HUES6 (cell line): ENCODE data around the gene TOMM22.

Experiments
- H3K27ac ChIP-seq: 2 replicates; pipeline ENCODE4 v1.7.0; 2013; ENCODE audit warnings: low read depth, mild to moderate bottlenecking, low read length, inconsistent platforms
- H3K27me3 ChIP-seq: 2 replicates; pipeline ENCODE4 v1.6.1; 2013; ENCODE audit warnings: low read length; ENCODE audit not compliant: control insufficient read depth, insufficient read depth
- H3K36me3 ChIP-seq: 2 replicates; pipeline ENCODE4 v1.6.1; 2013; ENCODE audit warnings: low read length; ENCODE audit not compliant: control insufficient read depth, insufficient read depth
- H3K4me1 ChIP-seq: 2 replicates; pipeline ENCODE4 v1.6.1; 2013; ENCODE audit warnings: low read length; ENCODE audit not compliant: control insufficient read depth, insufficient read depth
- H3K4me3 ChIP-seq: 2 replicates; pipeline ENCODE4 v1.5.1; 2013; ENCODE audit warnings: low read depth, low read length
- H3K9ac ChIP-seq: one replicate; pipeline ENCODE4 v1.6.1; 2013; ENCODE audit warnings: mild to moderate bottlenecking, low read length
- H3K9me3 ChIP-seq: 2 replicates; pipeline ENCODE4 v1.6.1; 2013; ENCODE audit warnings: low read depth, low read length; ENCODE audit not compliant: control insufficient read depth, insufficient read depth

TOMM22 gene

DNA sequence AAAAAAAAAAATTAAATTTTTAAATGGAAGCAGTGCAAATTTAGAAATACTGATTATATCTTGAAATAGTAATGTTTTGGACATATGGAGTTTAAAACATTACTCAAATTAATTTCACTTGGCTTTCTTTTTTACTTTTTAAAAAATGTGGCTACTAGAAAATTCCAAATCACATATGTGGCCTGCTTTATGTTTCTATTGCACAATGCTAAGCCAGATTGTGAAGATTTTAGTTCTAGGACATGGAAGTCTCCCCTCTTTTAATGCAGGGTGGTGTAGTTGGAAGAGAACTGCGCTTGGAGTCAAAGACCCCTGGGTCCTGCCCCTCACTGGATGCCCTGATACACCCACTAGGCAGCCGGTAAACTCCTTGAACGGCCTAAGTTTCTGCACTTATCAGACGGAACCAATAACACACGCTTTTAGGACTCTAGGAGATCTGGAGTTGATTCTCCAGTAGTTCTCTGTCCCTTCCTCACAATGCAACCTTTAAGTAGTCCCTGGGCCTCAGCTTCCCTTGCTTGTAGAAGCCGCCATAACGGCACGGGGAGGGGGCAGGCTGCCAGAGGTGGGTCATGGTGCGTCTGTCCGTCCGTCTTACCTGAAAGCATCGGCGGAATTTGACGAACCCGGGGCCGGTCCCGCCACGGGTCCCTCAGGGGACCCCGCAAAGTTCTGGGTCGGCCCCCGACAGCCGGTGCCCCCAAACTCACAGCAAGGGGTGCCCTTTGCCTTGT lies 26.1 kb upstream of the TOMM22 start:
- peaks cover 4% of the 10 kb centered on the region for H3K4me1 ChIP-seq
- no peaks in the 10 kb centered on the region; the same call in 1 of the 2 replicates for H3K9me3 ChIP-seq
- H3K27me3 ChIP-seq: no peaks in the 10 kb centered on the region
- peaks cover 2% of the 10 kb centered on the region; the same call in 1 of the 2 replicates for H3K36me3 ChIP-seq
- peak overlapping the region; percentile 99 for H3K9ac ChIP-seq
- H3K27ac ChIP-seq: peak overlapping the region; percentile 100
- peak overlapping the region; percentile 89 for H3K4me3 ChIP-seq

DNA sequence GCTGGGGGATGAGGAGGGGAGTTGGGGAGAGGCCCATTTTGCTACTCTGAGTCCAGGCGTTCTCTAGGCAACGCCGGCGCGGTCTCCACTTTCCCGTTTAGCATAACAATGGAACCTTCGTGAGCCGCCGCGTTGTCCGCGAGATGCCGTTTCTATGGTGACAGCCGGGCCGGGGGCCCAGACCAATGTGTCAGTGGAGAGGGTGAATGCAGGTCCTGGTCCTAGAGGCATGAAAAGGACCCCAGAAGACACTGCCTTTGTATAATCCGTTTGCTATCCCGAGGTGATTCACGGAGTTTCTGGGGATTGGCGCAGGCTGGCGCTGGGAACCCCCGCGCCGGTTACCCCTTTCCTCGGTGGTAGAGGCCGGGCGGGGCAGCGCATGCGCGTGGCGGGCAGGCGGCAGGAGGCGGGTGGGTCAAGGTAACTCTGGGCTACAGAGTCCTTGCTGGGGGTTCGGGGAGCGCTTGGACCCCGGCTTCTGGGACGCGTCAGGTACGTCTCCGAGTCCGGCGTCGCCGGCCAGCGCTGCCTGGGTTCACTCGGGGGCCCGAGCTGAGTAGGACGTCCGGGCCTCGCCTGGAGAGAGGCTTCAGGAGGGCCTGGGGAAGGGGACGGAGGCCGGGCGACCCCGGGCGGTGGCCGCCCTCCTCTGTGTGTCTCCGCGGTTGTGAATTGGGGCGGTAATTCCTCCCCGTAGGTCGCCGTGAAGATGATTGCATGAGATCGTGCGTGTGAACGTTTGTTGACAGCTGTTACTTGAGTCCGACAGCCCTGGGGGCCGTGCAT lies 25.3 kb upstream of the TOMM22 start, which contains the start of the genes CBY1 and FAM227A:
CBY1 (plus strand) TSS at position 383 of the 789 bp plus-strand sequence. CDS start 11,417 bp downstream, outside the sequence.
FAM227A (minus strand) TSS at position 137 of the 789 bp plus-strand sequence. CDS start 6,224 bp downstream, outside the sequence.
- Histone ChIP-seq H3K27me3 (no peaks in the 10 kb centered on the region), H3K27ac (peak within 1 kb of the TSS; percentile 100), H3K4me3 (peak within 1 kb of the TSS; percentile 89), H3K9ac (peak within 1 kb of the TSS; percentile 99), H3K9me3 (no peaks in the 10 kb centered on the region; the same call in 1 of the 2 replicates), H3K36me3 (no peaks in the 10 kb centered on the region), H3K4me1 (peaks cover 4% of the 10 kb centered on the region)

DNA sequence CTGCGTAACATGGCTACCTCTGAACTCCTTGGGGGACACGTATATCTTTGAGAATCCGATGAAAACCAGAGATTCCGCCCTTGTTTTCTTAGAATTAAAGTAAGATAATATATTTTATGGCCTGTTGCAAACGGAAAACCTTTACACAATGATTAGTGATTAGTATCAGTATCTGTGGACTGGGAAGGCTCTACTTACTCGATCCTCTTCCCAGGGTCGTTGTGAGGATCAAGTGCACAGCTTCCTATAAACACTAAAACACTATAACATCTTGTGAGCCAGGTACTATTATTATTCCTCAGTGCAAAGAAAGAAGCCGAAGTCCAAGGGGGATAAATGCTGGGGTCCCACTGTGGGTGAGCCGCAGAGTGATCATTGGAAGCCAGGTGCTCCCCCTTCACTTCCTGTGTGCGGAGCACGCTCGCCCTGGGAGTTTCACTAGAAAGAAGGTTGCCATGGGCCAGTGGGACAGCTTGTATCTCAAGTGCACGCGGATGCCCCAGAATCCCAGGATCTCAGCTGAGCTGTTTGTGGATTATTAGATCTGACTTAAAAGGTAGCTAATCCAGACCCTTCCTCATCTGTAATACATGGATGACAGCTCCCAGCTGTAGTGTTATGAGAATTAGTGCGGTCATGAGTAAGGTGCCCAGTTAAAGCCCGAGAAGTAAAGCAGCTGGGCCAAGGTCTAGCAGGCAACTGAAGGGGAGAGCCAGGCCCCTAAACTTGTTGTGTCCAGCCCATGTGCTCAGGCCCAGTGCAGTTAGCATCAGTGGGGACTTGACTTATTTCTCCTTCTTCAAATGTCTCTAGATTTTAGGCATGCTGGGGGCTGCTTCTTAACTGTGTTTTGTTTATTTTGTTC lies 24.5 kb upstream of the TOMM22 start:
- Histone ChIP-seq H3K9ac (peak overlapping the region; percentile 99), H3K36me3 (no peaks in the 10 kb centered on the region), H3K9me3 (no peaks in the 10 kb centered on the region; the same call in 1 of the 2 replicates), H3K27me3 (no peaks in the 10 kb centered on the region), H3K4me3 (peak overlapping the region; percentile 89), H3K4me1 (peaks cover 4% of the 10 kb centered on the region), H3K27ac (no peak overlapping the region; the same call in 1 of the 2 replicates)

DNA sequence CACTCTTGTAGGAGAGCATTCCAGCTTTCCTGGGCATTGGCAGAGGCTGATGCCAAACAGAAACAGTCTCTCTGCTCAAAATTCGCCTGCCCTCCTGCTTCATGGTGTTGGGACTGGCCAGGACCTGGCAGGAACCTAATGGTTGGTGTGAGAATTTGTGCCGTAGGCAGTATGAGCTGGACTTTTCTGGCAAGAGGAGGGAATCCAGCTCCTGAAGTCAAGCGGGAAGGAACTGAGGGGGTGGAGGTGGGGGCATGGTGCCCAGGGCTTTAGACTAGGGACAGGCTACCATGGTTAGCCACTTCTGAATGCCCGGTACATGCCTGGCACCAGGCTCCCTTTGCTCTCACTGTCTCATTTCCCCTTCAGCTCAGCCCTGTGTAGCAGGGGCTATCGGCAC lies 6.9 kb upstream of the TOMM22 start:
- Histone ChIP-seq H3K27ac (no peak overlapping the region), H3K27me3 (no peaks in the 10 kb centered on the region), H3K4me3 (no peak overlapping the region), H3K36me3 (peaks cover 23% of the 10 kb centered on the region), H3K9me3 (no peaks in the 10 kb centered on the region), H3K9ac (no peak overlapping the region), H3K4me1 (no peaks in the 10 kb centered on the region)

DNA sequence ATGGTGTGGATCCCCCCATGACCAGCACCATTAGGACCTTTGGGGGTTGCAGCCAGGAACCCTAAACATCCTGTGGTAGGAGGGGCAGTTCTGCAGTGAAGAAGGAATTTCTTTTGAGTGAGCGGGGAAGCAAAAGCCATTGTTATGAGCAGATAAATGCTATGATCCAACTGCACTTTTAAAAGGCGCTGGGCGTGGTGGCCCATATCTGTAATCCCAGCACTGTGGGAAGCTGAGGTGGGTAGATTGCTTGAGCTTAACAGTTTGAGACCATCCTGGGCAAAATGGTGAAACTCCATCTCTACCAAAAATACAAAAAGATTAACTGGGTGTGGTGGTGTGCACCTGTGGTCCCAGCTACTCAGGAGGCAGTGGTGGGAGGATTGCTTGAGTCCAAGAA lies 5.9 kb upstream of the TOMM22 start:
- no peaks in the 10 kb centered on the region for H3K27me3 ChIP-seq
- H3K36me3 ChIP-seq: peaks cover 20% of the 10 kb centered on the region
- H3K9me3 ChIP-seq: no peaks in the 10 kb centered on the region
- no peak overlapping the region for H3K4me3 ChIP-seq
- no peaks in the 10 kb centered on the region for H3K4me1 ChIP-seq
- no peak overlapping the region for H3K27ac ChIP-seq
- no peak overlapping the region for H3K9ac ChIP-seq

DNA sequence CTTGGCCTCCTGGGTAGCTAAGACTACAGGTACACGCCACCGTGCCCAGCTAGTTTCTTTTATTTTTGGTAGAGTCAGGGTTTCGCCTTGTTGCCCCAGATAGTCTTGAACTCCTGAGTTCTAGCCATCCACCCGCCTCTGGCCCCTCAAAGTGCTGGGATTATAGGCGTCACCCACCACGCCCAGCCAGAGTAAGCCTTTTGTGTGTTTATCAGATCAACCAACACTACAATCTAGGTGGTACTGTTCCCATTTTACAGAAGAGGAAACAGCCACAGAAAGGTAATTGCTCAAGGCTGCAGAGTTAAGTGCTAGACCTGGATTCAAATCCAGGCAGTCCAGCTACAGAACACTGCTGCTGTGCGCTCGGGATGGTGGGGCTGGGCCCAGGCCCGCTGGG lies 3.1 kb downstream of the TOMM22 start:
- peaks cover 6% of the 10 kb centered on the region for H3K9me3 ChIP-seq
- H3K4me1 ChIP-seq: 0 out of 2 replicates have a peak, but pooled peaks cover 4% of the 10 kb centered on the region
- H3K9ac ChIP-seq: no peak overlapping the region
- peaks cover 65% of the 10 kb centered on the region for H3K36me3 ChIP-seq
- no peaks in the 10 kb centered on the region for H3K27me3 ChIP-seq
- no peak overlapping the region for H3K27ac ChIP-seq
- H3K4me3 ChIP-seq: no peak overlapping the region

DNA sequence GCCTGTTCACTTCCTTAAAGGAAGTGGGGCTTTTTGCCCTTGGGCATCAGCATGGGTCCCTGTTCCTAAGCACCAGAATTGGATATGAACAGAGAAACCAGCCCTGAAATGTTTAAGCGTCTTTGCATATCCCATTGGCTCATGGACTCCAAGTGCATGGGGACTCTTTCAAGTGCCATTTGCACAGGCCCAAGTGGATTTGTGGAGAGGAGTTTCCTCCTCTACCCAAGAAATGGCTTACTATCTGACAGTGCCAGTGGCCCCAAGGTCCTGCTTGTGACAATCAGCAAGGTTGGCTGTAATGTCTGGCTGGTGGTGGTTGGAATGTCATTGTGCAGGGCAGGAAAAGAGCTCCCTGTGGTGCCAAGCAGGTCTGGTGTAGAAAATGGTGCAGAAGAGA lies 4.0 kb downstream of the TOMM22 start:
- H3K36me3 ChIP-seq: peaks cover 68% of the 10 kb centered on the region
- no peak overlapping the region for H3K27ac ChIP-seq
- H3K4me1 ChIP-seq: 0 out of 2 replicates have a peak, but pooled peaks cover 4% of the 10 kb centered on the region
- H3K4me3 ChIP-seq: no peak overlapping the region
- H3K27me3 ChIP-seq: no peaks in the 10 kb centered on the region
- H3K9me3 ChIP-seq: peaks cover 6% of the 10 kb centered on the region
- no peak overlapping the region for H3K9ac ChIP-seq

DNA sequence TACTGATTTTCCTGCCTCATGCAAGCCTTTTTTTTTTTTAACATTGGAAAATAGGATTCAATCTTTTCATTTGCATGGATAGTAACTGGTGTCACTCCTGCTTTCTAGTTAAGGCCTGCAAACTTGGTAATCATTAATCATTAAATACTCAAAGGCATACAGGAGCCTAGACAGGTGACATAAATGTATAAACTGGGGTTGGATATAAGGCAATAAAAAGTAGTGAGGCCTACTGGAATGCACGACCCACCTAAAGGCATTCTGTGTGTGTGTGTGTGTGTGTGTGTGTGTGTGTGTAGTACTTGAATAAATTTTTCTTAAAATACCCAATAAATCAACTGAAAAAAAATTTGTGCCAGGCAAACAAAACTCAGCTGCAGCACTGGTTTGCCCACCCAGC lies 7.9 kb downstream of the TOMM22 start:
- H3K27me3 ChIP-seq: no peaks in the 10 kb centered on the region
- H3K36me3 ChIP-seq: peaks cover 70% of the 10 kb centered on the region
- no peak overlapping the region for H3K9ac ChIP-seq

DNA sequence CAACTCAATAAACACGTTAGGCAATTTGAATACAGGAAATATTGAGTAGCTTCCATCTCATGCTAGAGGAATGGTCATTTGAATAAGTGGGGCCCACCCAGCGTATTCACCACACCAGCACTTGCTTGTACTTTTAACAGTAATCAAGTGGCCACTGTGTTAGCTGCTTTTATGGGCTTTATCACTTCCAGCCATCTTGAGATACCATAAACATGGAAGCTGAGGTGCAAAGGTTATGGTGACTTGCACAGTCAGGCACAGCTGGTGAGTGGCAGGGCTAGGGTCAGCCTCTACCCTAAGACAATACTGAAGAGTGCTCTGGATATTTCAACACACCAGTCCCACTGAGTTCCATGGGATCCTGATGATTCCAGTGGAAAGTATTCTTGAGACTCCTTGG lies 12.3 kb downstream of the TOMM22 start:
- Histone ChIP-seq H3K27ac (no peak overlapping the region), H3K27me3 (no peaks in the 10 kb centered on the region), H3K9ac (no peak overlapping the region), H3K36me3 (peaks cover 39% of the 10 kb centered on the region), H3K4me3 (no peak overlapping the region), H3K9me3 (no peaks in the 10 kb centered on the region), H3K4me1 (peaks cover 17% of the 10 kb centered on the region)

More for the DNA sequence above, 7.9 kb downstream of the TOMM22 start:
- H3K4me3 ChIP-seq: no peak overlapping the region
- no peak overlapping the region for H3K27ac ChIP-seq
- no peaks in the 10 kb centered on the region for H3K4me1 ChIP-seq
- H3K9me3 ChIP-seq: no peaks in the 10 kb centered on the region

DNA sequence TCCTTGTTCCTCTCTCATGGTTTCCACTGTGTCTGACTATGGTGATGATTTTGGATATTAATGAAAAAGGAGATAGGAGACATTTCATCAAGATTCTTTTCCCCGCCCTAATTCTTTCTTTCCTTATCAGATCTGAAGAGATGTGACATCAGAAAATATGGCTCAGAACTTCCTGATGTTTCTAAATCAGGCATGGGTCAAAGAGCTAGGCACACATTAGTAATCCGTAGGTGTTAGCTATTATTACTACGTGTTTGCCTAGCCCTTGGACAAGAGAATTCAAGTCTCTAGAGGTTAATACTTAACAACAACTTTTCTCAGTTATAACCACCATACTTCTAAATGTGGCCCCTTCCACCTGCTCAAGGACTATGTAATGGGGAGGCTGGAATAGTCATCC lies 13.2 kb downstream of the TOMM22 start:
- no peaks in the 10 kb centered on the region for H3K9me3 ChIP-seq
- H3K27ac ChIP-seq: no peak overlapping the region
- H3K27me3 ChIP-seq: no peaks in the 10 kb centered on the region
- H3K36me3 ChIP-seq: peaks cover 30% of the 10 kb centered on the region
- H3K9ac ChIP-seq: no peak overlapping the region
- H3K4me1 ChIP-seq: peaks cover 24% of the 10 kb centered on the region
- no peak overlapping the region for H3K4me3 ChIP-seq
